Subcutaneous adipose tissue (tissue), 4 donors: ENCODE data around the gene ARFGAP3. TPM values are rescaled to one million over a fixed set of nuclear protein-coding genes. Genes with fewer than 3 reads are reported as not detected.

Experiments
- CTCF ChIP-seq: fragments of 450-650 bp; IDR thresholded peaks from one replicate; pipeline ENCODE4 v1.5.1; 2016; ENCODE audit warnings: low read depth, mild to moderate bottlenecking, control low read depth, antibody characterized with exemption, moderate library complexity
- total RNA-seq, 4 donors: library from RNA; depleted of rRNA; stranded (reverse); fragments of >200 nt; gene quantifications; one replicate each; pipeline ENCODE4 v1.1.0, GENCODE V29; 2016

ARFGAP3 gene
- total RNA-seq, 4 donors from 2014 or later: 31.8 to 72.1 (median 50.8) TPM

DNA sequence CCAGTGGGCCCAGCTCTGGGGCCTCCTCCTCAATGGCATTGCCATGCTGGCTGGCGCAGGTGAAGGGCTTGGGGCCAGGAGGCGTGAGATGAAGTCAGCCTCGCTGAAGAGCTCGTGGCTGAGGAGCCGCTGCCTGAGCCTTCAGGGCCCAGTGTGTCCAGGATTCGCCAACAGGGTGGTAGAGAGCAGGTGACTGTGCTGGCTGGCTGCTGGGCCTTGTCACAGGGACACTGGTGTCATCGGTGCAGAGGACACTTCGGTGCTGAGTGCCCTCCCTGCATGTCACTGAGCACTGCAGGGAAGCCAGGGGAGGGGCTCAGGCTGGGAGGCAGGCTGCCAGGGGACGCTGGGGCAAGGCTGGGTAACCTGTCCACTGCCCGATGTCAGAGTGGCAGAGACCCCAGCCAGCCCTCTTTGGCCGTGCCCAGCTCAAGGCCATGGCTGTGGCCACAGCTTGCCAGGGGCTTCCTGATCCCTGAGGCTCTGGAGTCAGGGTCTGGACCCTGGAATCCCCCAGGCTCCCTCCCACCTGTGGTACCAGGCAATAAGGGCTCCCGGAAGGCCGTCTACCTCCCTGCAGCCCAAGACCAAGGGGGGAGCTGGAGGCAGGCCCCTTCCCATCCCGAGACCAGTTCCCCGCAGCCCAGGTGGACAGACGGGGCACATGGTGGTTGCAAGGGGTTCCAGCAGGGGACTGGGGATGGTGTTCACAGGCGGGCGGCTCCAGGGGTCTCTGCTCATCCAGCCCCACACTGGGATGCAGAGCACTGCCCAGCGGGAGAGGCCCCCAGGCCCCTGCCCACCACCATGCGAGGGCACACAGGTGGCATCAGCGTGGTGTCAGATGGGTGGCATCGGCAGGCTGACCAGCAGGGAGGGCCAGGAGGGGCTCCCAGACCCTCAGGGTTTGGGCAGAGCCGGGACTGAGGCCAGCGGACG, 63.9 kb downstream of the ARFGAP3 start:
- no peak for TF ChIP-seq CTCF

DNA sequence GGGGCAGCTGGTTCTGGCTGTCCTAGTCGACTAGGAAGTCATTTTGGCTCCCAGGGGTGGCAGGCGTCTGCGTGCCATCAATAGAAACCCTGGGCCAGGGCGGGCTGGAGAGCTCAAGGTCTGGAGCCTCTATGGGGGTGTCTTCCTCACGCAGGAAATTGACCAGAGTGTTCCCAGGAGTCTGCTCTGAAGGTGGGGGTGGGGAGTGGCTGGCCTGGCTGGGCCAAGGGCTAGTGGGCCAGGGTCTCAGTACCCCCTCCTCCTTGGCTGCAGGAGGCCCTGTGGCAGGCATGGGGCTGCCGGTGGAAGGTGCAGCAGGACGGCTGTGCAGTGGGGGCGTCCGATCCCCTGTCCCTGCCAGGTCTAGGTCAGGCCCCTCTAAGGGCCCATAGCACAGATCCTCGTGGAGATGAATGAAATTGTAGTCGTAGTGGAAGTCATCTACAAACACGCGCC, 64.6 kb downstream of the ARFGAP3 start:
- TF ChIP-seq CTCF: no peak

GRCh38 chr22:42791721-42792452, 65.2 kb downstream of the ARFGAP3 start:
- no peak for TF ChIP-seq CTCF

DNA sequence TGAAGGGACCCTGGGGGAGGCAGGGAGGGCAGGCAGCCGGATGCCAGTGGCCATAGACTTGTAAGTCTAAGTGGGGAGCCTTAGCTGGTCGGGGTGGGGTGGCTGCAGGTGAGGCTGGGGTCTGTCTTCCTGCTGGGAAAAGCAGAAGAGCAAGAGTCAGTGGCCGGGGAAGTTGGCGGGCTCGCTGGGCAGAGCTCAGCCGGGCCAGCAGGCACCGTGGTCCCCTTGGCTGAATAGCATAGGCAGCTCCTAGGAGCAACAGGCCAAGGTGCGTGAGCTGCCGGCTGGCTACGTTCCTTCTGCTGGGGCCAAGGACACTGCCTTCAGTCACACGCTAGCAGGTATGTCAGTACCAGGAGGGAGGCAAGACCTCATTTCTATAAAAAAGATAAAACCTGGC, 68.6 kb downstream of the ARFGAP3 start:
- no peak for TF ChIP-seq CTCF

GRCh38 chr22:42788021-42788420, 69.1 kb downstream of the ARFGAP3 start:
- TF ChIP-seq CTCF: no peak

DNA sequence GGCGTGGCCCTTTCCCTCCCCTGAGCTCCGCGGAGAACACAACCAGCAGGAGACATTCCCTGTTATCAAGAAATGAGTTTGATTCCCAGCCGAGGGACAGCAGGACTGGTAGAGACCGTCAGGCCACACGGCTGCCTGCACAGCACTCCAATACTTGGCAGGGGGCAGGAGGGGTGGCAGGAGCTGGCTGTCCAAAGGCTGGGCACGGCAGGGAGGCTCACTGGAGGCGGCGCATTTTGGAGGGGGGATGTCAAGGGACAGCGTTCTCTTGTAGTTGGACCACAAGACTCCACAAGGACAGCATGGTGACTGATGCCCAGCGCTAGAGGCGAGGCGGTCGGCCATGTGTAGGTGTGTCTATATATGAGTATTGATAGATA, 69.7 kb downstream of the ARFGAP3 start:
- TF ChIP-seq CTCF: no peak
